ENCODE measurements around the gene CTNNA2. TPM values are rescaled to one million over a fixed set of nuclear protein-coding genes. Genes with fewer than 3 reads are reported as not detected.

CTNNA2 gene
- total and polyA plus RNA-seq, 9 donors: 0.32 to 1.4 (median 0.37) TPM; not detected in 3

GRCh38 chr2:80252294-80252986, 739.6 kb downstream of the CTNNA2 start:
- H3K27ac ChIP-seq: no peak overlapping the region
- WGBS, 3 donors: 84 to 87% (median 87%) methylated on average over 7 of the region's 7 CpGs

GRCh38 chr2:80255918-80256781, 743.3 kb downstream of the CTNNA2 start:
- H3K27ac ChIP-seq: no peak overlapping the region
- intact Hi-C loops (cut with DNase I): no loop called here
- no peaks in the 10 kb centered on the region for H3K4me1 ChIP-seq (ENCODE audit: insufficient read depth)
- TF ChIP-seq CTCF (IDR thresholded peaks at IDR 0.05) (no peak), POLR2A (IDR thresholded peaks at IDR 0.05) (no peak), EP300 (IDR thresholded peaks at IDR 0.05) (no peak)
- H3K9me3 ChIP-seq: no peaks in the 10 kb centered on the region
- no peak for DNase-seq
- H3K4me3 ChIP-seq: no peak overlapping the region
- WGBS, 3 donors: 59 to 69% (median 65%) methylated on average over 9 of the region's 9 CpGs
- no peaks in the 10 kb centered on the region for H3K27me3 ChIP-seq
- no peaks in the 10 kb centered on the region for H3K36me3 ChIP-seq

More at GRCh38 chr2:80252294-80252986, 739.6 kb downstream of the CTNNA2 start:
- Histone ChIP-seq H3K9me3 (no peaks in the 10 kb centered on the region), H3K4me1 (ENCODE audit: insufficient read depth) (no peaks in the 10 kb centered on the region), H3K36me3 (no peaks in the 10 kb centered on the region), H3K27me3 (no peaks in the 10 kb centered on the region), H3K4me3 (no peak overlapping the region)
- DNase-seq: no peak
- intact Hi-C loops (cut with DNase I): no loop called here
- TF ChIP-seq CTCF (IDR thresholded peaks at IDR 0.05): no peak
- no peak for TF ChIP-seq POLR2A (IDR thresholded peaks at IDR 0.05)
- TF ChIP-seq EP300 (IDR thresholded peaks at IDR 0.05): no peak

- no peak overlapping the region for H3K4me3 ChIP-seq
- no peaks in the 10 kb centered on the region for H3K36me3 ChIP-seq
- no peak for TF ChIP-seq EP300 (IDR thresholded peaks at IDR 0.05)
- no peak for TF ChIP-seq POLR2A (IDR thresholded peaks at IDR 0.05)
- no peaks in the 10 kb centered on the region for H3K9me3 ChIP-seq
- H3K27me3 ChIP-seq: no peaks in the 10 kb centered on the region
- no peak for DNase-seq
- H3K27ac ChIP-seq: no peak overlapping the region
- no peaks in the 10 kb centered on the region for H3K4me1 ChIP-seq (ENCODE audit: insufficient read depth)
- intact Hi-C loops (cut with DNase I): no loop called here
- 78 to 90% (median 83%) methylated on average over 3 of the region's 3 CpGs for WGBS, 3 donors
Observed at GRCh38 chr2:80256782-80257167, 743.9 kb downstream of the CTNNA2 start.

DNA sequence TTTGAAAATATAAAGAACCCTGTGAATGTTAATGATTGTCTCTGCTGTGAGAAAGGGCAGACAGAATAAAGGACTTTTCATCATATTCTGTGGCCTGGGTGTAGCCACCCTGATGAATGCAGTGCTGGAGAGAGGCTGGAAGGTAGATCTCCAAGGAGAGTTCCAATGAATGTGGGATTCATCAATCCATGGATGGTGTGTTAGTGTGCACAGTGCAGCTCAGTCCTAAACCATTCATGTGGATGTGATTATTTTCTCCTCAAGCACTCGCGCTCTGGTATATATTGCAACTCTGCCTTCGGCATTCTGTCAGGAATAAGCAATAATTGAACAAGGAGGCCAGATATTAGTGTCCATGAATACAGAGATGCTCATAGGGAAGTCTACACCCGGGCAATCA, 744.6 kb downstream of the CTNNA2 start:
- intact Hi-C loops (cut with DNase I): no loop called here
- no peaks in the 10 kb centered on the region for H3K36me3 ChIP-seq
- no peak for DNase-seq
- H3K27me3 ChIP-seq: no peaks in the 10 kb centered on the region
- no peak for TF ChIP-seq POLR2A (IDR thresholded peaks at IDR 0.05)
- no peak overlapping the region for H3K27ac ChIP-seq
- H3K9me3 ChIP-seq: no peaks in the 10 kb centered on the region
- H3K4me1 ChIP-seq (ENCODE audit: insufficient read depth): no peaks in the 10 kb centered on the region
- H3K4me3 ChIP-seq: no peak overlapping the region
- 93 to 100% (median 94%) methylated on average over 4 of the region's 4 CpGs for WGBS, 3 donors

DNA sequence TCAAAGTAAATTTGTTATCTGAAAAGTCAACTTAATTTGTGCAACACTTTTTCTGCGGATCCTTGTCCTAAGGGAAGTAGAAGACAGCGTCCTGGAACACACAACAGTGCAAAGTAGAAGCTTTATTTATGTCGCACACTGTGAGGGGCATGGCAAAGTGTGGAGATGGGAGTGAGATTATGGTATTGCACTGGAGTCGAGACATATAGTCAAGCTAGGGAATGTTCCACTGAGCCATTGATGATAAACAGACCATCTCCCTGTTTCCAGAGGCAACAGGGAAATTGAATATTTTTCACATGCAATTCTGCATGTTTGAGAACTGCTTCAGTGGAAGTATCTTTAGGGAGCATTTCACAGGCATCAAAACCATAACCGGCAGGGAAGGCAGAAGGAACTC, 745.5 kb downstream of the CTNNA2 start:
- 53 to 63% (median 56%) methylated on average over 5 of the region's 5 CpGs for WGBS, 3 donors
- no peaks in the 10 kb centered on the region for H3K9me3 ChIP-seq
- DNase-seq: no peak
- intact Hi-C loops (cut with DNase I): no loop called here
- no peak overlapping the region for H3K27ac ChIP-seq
- H3K4me1 ChIP-seq (ENCODE audit: insufficient read depth): no peaks in the 10 kb centered on the region
- H3K4me3 ChIP-seq: no peak overlapping the region
- H3K36me3 ChIP-seq: no peaks in the 10 kb centered on the region
- TF ChIP-seq EP300 (IDR thresholded peaks at IDR 0.05) (no peak), POLR2A (IDR thresholded peaks at IDR 0.05) (no peak), CTCF (IDR thresholded peaks at IDR 0.05) (no peak)
- no peaks in the 10 kb centered on the region for H3K27me3 ChIP-seq
